Measurements from ENCODE around the gene SLC6A20.

Gene SLC6A20

DNA sequence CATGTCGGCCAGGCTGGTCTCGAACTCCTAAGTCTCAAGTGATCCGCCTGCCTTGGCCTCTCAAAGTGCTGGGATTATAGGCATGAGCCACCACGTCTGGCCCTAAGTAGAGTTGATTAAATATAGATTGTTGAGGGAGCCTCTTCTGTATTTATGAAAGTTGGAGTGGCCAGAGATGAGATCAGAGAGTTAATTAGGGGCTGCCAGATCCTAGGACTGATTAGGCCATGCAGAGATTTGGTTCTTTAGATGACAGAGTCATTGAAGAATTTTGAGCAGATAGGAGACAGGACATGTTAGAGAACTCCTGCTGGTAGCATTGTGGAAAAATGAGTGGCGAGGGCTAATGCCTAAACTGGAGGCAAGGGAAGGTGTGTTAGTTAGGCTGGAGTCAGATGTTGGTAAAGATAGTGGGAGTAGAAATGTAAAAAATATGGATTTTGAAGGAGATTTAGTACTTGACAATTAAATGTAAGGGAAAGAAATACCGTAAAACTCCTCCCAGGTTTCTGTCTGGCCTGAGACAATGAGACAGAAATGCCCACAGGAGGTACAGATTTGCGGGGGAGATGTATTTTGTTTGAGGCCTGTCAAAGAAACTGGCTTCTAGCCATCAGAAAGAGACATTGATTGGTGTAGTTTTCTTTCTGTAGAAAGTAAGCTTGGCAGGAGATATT lies 83.8 kb downstream of the SLC6A20 start:
- DNase-seq = peak; percentile 29

GRCh38 chr3:45711931-45712330 lies 84.4 kb downstream of the SLC6A20 start:
- peak; percentile 63 for DNase-seq

GRCh38 chr3:45705839-45706808 lies 90.2 kb downstream of the SLC6A20 start:
- no peak for DNase-seq

Measured in fibroblast of skin of scalp (primary cell).